Measurements from ENCODE around the gene RAET1L. TPM values are rescaled to one million over a fixed set of nuclear protein-coding genes. Genes with fewer than 3 reads are reported as not detected.

The RAET1L gene
- total and polyA plus RNA-seq, 2 of the 4 experiments (the other 2 are of a cell fraction) = not detected

DNA sequence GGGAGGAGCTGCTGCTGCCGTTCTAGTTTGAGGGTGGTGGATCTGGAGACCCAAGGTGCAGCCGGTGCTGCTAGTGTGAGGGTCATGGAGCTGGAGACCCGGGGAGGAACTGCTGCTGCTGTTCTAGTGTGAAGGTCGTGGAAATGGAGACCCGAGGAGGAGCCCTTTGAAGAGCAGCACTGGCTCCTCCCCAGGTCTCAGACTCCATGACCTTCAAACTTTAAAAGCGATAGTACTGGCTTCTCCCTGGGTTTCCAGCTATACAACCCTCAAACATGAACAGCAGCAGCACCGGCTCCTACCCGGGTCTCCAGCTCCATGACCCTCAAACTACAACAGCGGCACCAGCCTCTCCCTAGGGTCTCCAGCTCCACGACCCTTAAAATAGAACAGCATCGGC, 28.1 kb upstream of the RAET1L start:
- Histone ChIP-seq H2AFZ (replicated peaks; ENCODE audit: low read length, poor library complexity) (no peak overlapping the region), H2AK9ac (replicated peaks; ENCODE audit: low read depth, low read length, poor library complexity) (no peak overlapping the region), H2BK5ac (ENCODE audit: low read depth, low read length, poor library complexity, severe bottlenecking) (no peak overlapping the region), H3K4me3 (ENCODE audit: insufficient read depth, low read depth, low read length) (no peak overlapping the region), H4K8ac (ENCODE audit: low read depth in 2 of 2, low read length in 2 of 2) (no peak overlapping the region), H3K4me2 (ENCODE audit: low read depth, low read length) (no peak overlapping the region), H4K91ac (ENCODE audit: insufficient read depth, low read depth, low read length) (no peak overlapping the region), H3K36me3 (ENCODE audit: control insufficient read depth, insufficient read depth, low read length) (no peaks in the 10 kb centered on the region), H3K14ac (replicated peaks; ENCODE audit: low read depth, low read length) (no peak overlapping the region), H2BK20ac (ENCODE audit: low read depth, low read length) (no peak overlapping the region), H2BK120ac (ENCODE audit: low read depth, low read length) (no peak overlapping the region), H3K9me3 (ENCODE audit: control insufficient read depth, insufficient read depth, low read length) (no peaks in the 10 kb centered on the region), H3K79me1 (ENCODE audit: low read depth in 1 of 2, low read length in 2 of 2) (no peaks in the 10 kb centered on the region), H3K4me1 (ENCODE audit: control insufficient read depth, insufficient read depth, low read length) (no peaks in the 10 kb centered on the region), H3K27ac (ENCODE audit: insufficient read depth, low read length) (no peak overlapping the region), H2AK5ac (ENCODE audit: low read depth, low read length) (no peak overlapping the region), H4K5ac (ENCODE audit: low read depth, low read length) (no peak overlapping the region), H3K27me3 (ENCODE audit: control insufficient read depth, insufficient read depth, low read length) (peaks cover 47% of the 10 kb centered on the region), H2BK15ac (ENCODE audit: low read depth, low read length) (no peak overlapping the region), H3K23ac (ENCODE audit: low read depth, low read length) (no peak overlapping the region), H3K4ac (ENCODE audit: low read depth, low read length) (no peak overlapping the region), H4K20me1 (ENCODE audit: insufficient read depth, low read length) (no peaks in the 10 kb centered on the region), H3K18ac (ENCODE audit: low read depth, low read length) (no peak overlapping the region), H3K56ac (ENCODE audit: extremely low read depth, insufficient read depth, low read length) (no peak overlapping the region), H3K9ac (ENCODE audit: low read depth, low read length) (no peak overlapping the region), H3K9me1 (ENCODE audit: insufficient read depth, low read length) (no peaks in the 10 kb centered on the region)
- intact Hi-C loops (cut with micrococcal nuclease) (no loop called here), dilution Hi-C loops (cut with HindIII; ENCODE audit: low sequenced_read_pairs, unreplicated experiment) (no loop called here), in situ Hi-C loops (cut with MboI; ENCODE audit: low sequenced_read_pairs) (no loop called here)
- no TSS peak for BruUV-seq (replicated peaks)
- POLR2A ChIA-PET (ENCODE audit: unreplicated experiment) = no interaction called here
- no peak for TF ChIP-seq MAZ (IDR thresholded peaks at IDR 0.05; ENCODE audit: borderline replicate concordance, low read depth, low read length)
- TF ChIP-seq, protein P1, sequence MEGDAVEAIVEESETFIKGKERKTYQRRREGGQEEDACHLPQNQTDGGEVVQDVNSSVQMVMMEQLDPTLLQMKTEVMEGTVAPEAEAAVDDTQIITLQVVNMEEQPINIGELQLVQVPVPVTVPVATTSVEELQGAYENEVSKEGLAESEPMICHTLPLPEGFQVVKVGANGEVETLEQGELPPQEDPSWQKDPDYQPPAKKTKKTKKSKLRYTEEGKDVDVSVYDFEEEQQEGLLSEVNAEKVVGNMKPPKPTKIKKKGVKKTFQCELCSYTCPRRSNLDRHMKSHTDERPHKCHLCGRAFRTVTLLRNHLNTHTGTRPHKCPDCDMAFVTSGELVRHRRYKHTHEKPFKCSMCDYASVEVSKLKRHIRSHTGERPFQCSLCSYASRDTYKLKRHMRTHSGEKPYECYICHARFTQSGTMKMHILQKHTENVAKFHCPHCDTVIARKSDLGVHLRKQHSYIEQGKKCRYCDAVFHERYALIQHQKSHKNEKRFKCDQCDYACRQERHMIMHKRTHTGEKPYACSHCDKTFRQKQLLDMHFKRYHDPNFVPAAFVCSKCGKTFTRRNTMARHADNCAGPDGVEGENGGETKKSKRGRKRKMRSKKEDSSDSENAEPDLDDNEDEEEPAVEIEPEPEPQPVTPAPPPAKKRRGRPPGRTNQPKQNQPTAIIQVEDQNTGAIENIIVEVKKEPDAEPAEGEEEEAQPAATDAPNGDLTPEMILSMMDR (conservative IDR thresholded peaks at IDR 0.05; ENCODE audit: low read depth, low read length) = no peak
- TF ChIP-seq MXI1 (IDR thresholded peaks at IDR 0.05; ENCODE audit: borderline replicate concordance, low read depth, low read length) = no peak
- TF ChIP-seq, protein P2, sequence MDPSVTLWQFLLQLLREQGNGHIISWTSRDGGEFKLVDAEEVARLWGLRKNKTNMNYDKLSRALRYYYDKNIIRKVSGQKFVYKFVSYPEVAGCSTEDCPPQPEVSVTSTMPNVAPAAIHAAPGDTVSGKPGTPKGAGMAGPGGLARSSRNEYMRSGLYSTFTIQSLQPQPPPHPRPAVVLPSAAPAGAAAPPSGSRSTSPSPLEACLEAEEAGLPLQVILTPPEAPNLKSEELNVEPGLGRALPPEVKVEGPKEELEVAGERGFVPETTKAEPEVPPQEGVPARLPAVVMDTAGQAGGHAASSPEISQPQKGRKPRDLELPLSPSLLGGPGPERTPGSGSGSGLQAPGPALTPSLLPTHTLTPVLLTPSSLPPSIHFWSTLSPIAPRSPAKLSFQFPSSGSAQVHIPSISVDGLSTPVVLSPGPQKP (IDR thresholded peaks at IDR 0.05; ENCODE audit: borderline replicate concordance, low read depth, low read length) = no peak
- TF ChIP-seq RAD21 (IDR thresholded peaks at IDR 0.05; ENCODE audit: low read length) = no peak
- TF ChIP-seq POLR2A (IDR thresholded peaks at IDR 0.05; ENCODE audit: low read depth, low read length) = no peak
- TF ChIP-seq, protein P3, sequence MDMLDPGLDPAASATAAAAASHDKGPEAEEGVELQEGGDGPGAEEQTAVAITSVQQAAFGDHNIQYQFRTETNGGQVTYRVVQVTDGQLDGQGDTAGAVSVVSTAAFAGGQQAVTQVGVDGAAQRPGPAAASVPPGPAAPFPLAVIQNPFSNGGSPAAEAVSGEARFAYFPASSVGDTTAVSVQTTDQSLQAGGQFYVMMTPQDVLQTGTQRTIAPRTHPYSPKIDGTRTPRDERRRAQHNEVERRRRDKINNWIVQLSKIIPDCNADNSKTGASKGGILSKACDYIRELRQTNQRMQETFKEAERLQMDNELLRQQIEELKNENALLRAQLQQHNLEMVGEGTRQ (IDR thresholded peaks at IDR 0.05; ENCODE audit: low read depth, low read length) = no peak
- TF ChIP-seq CHD1 (IDR thresholded peaks at IDR 0.05; ENCODE audit: low read depth, low read length) = no peak
- TF ChIP-seq BHLHE40 (IDR thresholded peaks at IDR 0.05; ENCODE audit: low read depth, low read length) = no peak
- no peak for TF ChIP-seq CEBPB (IDR thresholded peaks at IDR 0.05; ENCODE audit: low read depth, low read length)
- no peak for TF ChIP-seq FOS (IDR thresholded peaks at IDR 0.05; ENCODE audit: low read depth, low read length)
- no peak for TF ChIP-seq SMC3 (IDR thresholded peaks at IDR 0.05; ENCODE audit: low read depth, low read length)
- no peak for TF ChIP-seq RCOR1 (IDR thresholded peaks at IDR 0.05; ENCODE audit: insufficient replicate concordance, low read length)
- no peak for TF ChIP-seq MAFK (IDR thresholded peaks at IDR 0.05; ENCODE audit: low read depth, low read length)
- TF ChIP-seq NFE2L2 (IDR thresholded peaks at IDR 0.05; ENCODE audit: low read depth, low read length) = no peak
- no peak for TF ChIP-seq RFX5 (IDR thresholded peaks at IDR 0.05; ENCODE audit: low read depth, low read length)
- CTCF ChIA-PET = interaction anchor here (1.5 kb wide), 1 partner anchor 17 kb away, joined by 3 read pairs; no protein-coding TSS in a partner anchor
- DNase-seq (no peak), ATAC-seq (ENCODE audit: low read depth) (no peak)
- WGBS, 2 experiments (ENCODE audit: extremely low coverage in 2 of 2, insufficient read length in 1 of 2) = 75% methylated on average over 5 of the region's 11 CpGs; no CpG with 5 or more reads in 1 of the 2 experiments

Data from IMR-90 (cell line).